Upper lobe of left lung (tissue), 6 donors: ENCODE measurements around the gene SPTLC3. TPM values are rescaled to one million over a fixed set of nuclear protein-coding genes. Genes with fewer than 3 reads are reported as not detected.
"Not testable (repeated sequence)": the region's sequence is repeated elsewhere in the genome, so short reads cannot be mapped to it uniquely, and the experiment has no call there.

ENCODE experiments used
- ATAC-seq, 2 donors: fragments of 200-7000 bp; cut with Tn5 transposase; one replicate each; pipeline ENCODE4 v1.9.1; 2022; ENCODE audit warnings: mild to moderate bottlenecking in 2 of 2, moderate library complexity in 2 of 2; ENCODE audit not compliant: low FRiP score in 2 of 2
- DNase-seq, 2 donors: peaks; one replicate each; pipeline ENCODE4 v3.0.0-alpha.2; 2019 to 2020
- H3K27ac ChIP-seq, 4 donors: fragments of 200-600 bp; sonication (generic); one replicate each; pipeline ENCODE4 v1.5.1; 2016 to 2019
- H3K27me3 ChIP-seq, 4 donors: fragments of 200-600 bp; sonication (generic); one replicate each; pipeline ENCODE4 v1.5.1; 2017 to 2019
- H3K36me3 ChIP-seq, 4 donors: fragments of 200-600 bp; sonication (generic); one replicate each; pipeline ENCODE4 v1.5.1; 2016 to 2019
- H3K4me1 ChIP-seq, 4 donors: fragments of 200-600 bp; sonication (generic); one replicate each; pipeline ENCODE4 v1.5.1; 2018 to 2019
- H3K4me3 ChIP-seq, 4 donors: fragments of 200-600 bp; sonication (generic); one replicate each; pipeline ENCODE4 v1.5.1; 2017 to 2019; ENCODE audit warnings: mild to moderate bottlenecking in 2 of 4, moderate library complexity in 1 of 4
- H3K9me3 ChIP-seq, 4 donors: fragments of 200-600 bp; sonication (generic); one replicate each; pipeline ENCODE4 v1.5.1; 2018 to 2019
- EP300 ChIP-seq, 4 donors: sonication (generic); formaldehyde crosslinking; IDR thresholded peaks; one replicate each; pipeline ENCODE4 v1.5.1; 2017; ENCODE audit warnings: antibody characterized with exemption in 4 of 4, control low read depth in 2 of 4
- POLR2A ChIP-seq, 4 donors: fragments of 450-650 bp; IDR thresholded peaks; one replicate each; pipeline ENCODE4 v1.5.1; 2016 to 2017; ENCODE audit warnings: antibody characterized with exemption in 4 of 4, mild to moderate bottlenecking in 2 of 4
- POLR2AphosphoS5 ChIP-seq, 2 donors: sonication (generic); formaldehyde crosslinking; IDR thresholded peaks; one replicate each; pipeline ENCODE4 v1.5.1; 2017; ENCODE audit warnings: antibody characterized with exemption in 2 of 2
- WGBS, 2 donors: methylation state at CpG; one replicate each; pipeline ENCODE4 v1.1.5; 2017 to 2018; 5-methylcytosine and 5-hydroxymethylcytosine counted together
- total RNA-seq, 6 donors: library from RNA; depleted of rRNA in 4 of 6; stranded (reverse); fragments of >200 nt in 4 of 6; gene quantifications; one replicate each; pipeline versions ENCODE4 v1.1.0 to v1.2.1, GENCODE V29; 2016 to 2021
- TF ChIP-seq, protein P1 (sequence below), 6 experiments: fragments of 450-650 bp in 4 of 6; fragments of 200-600 bp in 2 of 6; sonication (generic) in 2 of 6; IDR thresholded peaks; one replicate each; pipeline ENCODE4 v1.5.1; 2016 to 2019; ENCODE audit warnings: antibody characterized with exemption in 6 of 6
- donor health status: DM: no; HTN: no; CAD: no; lungs with moderate emphysema.
- donor health status: DM: no; HTN: yes; CAD: no; lungs with severe emphysema.

Gene SPTLC3
- total RNA-seq, 6 donors from 2014 or later: 9.0 to 21.7 (median 15.8) TPM

DNA sequence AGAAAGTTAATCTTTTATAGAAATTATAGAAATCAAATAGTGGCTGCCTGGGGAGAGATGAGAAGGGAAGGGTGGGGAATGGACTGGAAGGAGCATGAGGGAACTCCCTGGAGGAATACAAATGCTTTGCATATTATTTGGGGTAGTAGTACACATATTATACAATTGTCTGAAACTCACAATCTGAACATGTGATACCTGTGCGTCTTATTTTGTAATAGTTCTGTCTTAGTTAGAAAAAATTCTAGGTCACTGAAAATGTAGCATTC, 30.7 kb upstream of the SPTLC3 start:
- no peak for TF ChIP-seq POLR2A (IDR thresholded peaks at IDR 0.05)
- TF ChIP-seq POLR2AphosphoS5 (IDR thresholded peaks at IDR 0.05): no peak
- TF ChIP-seq, protein P1, sequence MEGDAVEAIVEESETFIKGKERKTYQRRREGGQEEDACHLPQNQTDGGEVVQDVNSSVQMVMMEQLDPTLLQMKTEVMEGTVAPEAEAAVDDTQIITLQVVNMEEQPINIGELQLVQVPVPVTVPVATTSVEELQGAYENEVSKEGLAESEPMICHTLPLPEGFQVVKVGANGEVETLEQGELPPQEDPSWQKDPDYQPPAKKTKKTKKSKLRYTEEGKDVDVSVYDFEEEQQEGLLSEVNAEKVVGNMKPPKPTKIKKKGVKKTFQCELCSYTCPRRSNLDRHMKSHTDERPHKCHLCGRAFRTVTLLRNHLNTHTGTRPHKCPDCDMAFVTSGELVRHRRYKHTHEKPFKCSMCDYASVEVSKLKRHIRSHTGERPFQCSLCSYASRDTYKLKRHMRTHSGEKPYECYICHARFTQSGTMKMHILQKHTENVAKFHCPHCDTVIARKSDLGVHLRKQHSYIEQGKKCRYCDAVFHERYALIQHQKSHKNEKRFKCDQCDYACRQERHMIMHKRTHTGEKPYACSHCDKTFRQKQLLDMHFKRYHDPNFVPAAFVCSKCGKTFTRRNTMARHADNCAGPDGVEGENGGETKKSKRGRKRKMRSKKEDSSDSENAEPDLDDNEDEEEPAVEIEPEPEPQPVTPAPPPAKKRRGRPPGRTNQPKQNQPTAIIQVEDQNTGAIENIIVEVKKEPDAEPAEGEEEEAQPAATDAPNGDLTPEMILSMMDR (IDR thresholded peaks at IDR 0.05): no peak
- TF ChIP-seq EP300 (IDR thresholded peaks at IDR 0.05): no peak
- ATAC-seq: no peak
- Histone ChIP-seq H3K4me3 (no peak overlapping the region), H3K9me3 (no peaks in the 10 kb centered on the region), H3K27ac (no peak overlapping the region), H3K4me1 (peaks cover 0 to 6% (median 0%) of the 10 kb centered on the region in 4 donors), H3K27me3 (no peaks in the 10 kb centered on the region), H3K36me3 (no peaks in the 10 kb centered on the region)
- 70 to 74% methylated on average over 1 of the region's 1 CpG for WGBS, 2 donors
- no peak for DNase-seq

DNA sequence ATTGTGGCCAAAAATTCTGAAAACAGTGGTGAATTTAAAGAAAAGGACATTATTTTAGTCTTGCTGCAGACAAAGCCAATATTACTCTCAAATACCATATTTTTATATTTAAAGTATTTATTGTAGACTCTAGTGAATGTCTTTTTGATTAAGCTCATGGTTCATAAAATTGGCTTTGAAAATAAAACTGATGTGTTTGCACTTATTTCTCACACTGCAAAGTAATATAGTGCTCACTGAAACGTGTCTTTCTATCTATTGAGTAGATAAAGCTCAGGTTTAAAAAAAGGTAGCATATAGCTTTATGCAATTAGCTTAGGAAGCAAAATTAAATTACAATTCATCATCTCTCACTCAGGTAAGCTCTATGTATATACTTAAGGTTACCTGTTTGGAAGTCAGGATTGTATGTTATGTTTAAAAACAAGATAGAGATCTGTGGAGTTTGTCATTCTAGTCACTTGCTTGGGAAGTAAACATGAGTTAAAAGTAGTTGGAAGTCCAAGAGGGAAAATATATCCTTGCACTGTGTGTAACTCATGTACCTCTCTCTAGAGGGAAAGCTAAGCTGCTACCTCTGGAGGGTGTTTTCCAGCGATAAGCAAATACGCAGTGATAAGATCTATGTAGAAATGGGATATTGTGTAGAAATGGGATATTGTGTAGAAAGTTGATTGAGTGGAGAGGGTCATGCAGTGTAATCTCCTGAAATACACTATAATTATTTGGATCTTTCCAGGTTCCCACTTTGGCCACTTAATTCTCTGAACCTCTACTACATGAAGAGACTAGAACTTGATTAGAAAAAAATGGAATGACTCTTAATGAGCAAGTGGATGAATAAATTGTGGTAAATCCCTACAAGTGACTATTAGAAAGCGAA, 29.9 kb upstream of the SPTLC3 start:
- no peak for TF ChIP-seq POLR2AphosphoS5 (IDR thresholded peaks at IDR 0.05)
- TF ChIP-seq POLR2A (IDR thresholded peaks at IDR 0.05): no peak
- TF ChIP-seq, protein P1 (IDR thresholded peaks at IDR 0.05): no peak
- TF ChIP-seq EP300 (IDR thresholded peaks at IDR 0.05): no peak
- H3K36me3 ChIP-seq: no peaks in the 10 kb centered on the region
- no peaks in the 10 kb centered on the region for H3K27me3 ChIP-seq
- H3K9me3 ChIP-seq: no peaks in the 10 kb centered on the region
- no peak overlapping the region for H3K27ac ChIP-seq
- H3K4me3 ChIP-seq: no peak overlapping the region
- DNase-seq: no peak
- 78 to 88% methylated on average over 4 of the region's 4 CpGs for WGBS, 2 donors
- H3K4me1 ChIP-seq: peaks cover 0 to 6% (median 0%) of the 10 kb centered on the region in 4 donors
- no peak for ATAC-seq

DNA sequence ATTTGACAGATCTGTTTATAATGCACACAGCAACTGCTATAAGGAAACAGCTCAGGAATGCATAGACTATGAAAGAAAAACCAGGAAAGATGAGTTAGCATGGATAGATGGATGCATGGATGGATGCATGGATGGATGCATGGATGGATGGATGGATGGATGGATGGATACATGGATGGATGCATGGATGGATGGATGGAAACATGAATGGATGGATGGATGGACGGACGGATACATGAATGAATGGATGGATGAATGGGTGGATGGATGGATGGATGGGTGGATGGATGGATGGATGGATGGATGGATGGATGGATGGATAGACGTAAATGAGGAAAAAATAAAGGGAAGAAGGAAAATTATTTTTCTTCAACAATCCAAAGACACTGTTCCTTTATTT, 29.1 kb upstream of the SPTLC3 start:
- WGBS, 2 donors: 94% methylated on average over 3 of the region's 3 CpGs
- not testable (repeated sequence) for H3K27ac ChIP-seq, ATAC-seq

DNA sequence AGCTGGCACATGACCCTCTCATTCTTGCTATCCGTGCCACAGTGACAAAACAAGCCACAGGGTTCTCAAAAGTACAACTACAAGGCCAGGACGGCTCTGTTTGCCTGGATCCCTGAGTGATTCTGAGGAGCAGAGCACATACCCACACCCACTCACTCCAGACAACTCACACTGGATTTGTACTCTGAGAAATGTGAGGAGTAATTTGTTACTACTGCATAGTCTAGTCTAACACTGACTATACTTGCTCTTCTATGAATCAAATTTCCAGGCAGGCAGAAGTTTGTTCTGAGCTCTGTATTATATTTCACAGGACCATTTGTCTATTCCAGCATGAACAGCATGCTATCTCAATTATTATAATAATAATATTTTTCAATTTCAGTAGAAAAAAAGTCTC, 26.7 kb upstream of the SPTLC3 start:
- WGBS, 2 donors: 83 to 89% methylated on average over 2 of the region's 2 CpGs
- TF ChIP-seq, protein P1 (IDR thresholded peaks at IDR 0.05): no peak
- TF ChIP-seq POLR2A (IDR thresholded peaks at IDR 0.05): no peak
- TF ChIP-seq POLR2AphosphoS5 (IDR thresholded peaks at IDR 0.05): no peak
- TF ChIP-seq EP300 (IDR thresholded peaks at IDR 0.05): no peak
- DNase-seq: no peak
- Histone ChIP-seq H3K27ac (no peak overlapping the region), H3K9me3 (no peaks in the 10 kb centered on the region), H3K27me3 (no peaks in the 10 kb centered on the region), H3K4me1 (peaks cover 0 to 6% (median 0%) of the 10 kb centered on the region in 4 donors), H3K36me3 (no peaks in the 10 kb centered on the region), H3K4me3 (no peak overlapping the region)
- ATAC-seq: no peak

More for the DNA sequence above, 29.1 kb upstream of the SPTLC3 start:
- H3K27me3 ChIP-seq, DNase-seq, H3K9me3 ChIP-seq, H3K4me1 ChIP-seq, H3K36me3 ChIP-seq, H3K4me3 ChIP-seq: not testable (repeated sequence)

DNA sequence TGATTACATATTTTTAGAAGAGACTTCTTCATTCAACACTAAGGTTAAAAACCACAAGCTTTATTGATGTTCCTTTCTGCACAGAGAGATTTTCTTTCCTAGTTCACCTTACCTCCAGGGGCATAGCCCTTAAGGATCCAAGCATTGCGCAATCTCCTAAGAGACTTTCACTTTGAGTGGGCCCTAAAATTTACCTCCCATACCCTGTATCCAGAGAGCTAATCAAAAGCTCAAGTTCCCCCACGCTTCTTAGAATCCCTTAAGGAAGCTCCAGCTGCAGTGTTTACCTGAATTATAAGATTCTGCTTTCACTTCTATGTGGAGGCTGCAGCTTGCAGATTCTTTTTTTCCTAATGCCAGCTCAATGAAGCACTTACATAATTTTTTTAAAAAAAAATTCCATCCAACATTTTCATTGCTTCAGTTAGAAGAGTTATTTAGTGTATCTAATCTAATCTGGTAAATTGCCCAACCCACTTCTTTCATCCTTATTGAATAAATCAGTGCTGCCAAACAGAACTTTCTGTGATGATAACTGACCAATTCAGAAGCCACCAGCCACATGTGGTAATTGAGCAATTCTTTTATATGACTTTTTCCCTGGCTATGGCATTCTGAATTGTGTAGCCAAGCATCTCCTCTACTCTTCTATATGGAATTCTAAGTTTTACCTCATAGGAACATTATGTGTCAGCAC, 24.6 kb upstream of the SPTLC3 start:
- H3K4me3 ChIP-seq: no peak overlapping the region
- H3K27me3 ChIP-seq: no peaks in the 10 kb centered on the region
- H3K36me3 ChIP-seq: no peaks in the 10 kb centered on the region
- no peak for ATAC-seq
- WGBS, 2 donors: 48 to 63% methylated on average over 2 of the region's 2 CpGs
- DNase-seq: no peak
- TF ChIP-seq EP300 (IDR thresholded peaks at IDR 0.05) (no peak), POLR2A (IDR thresholded peaks at IDR 0.05) (no peak), POLR2AphosphoS5 (IDR thresholded peaks at IDR 0.05) (no peak)
- TF ChIP-seq, protein P1 (IDR thresholded peaks at IDR 0.05): no peak
- no peak overlapping the region for H3K27ac ChIP-seq
- no peaks in the 10 kb centered on the region for H3K4me1 ChIP-seq
- H3K9me3 ChIP-seq: no peaks in the 10 kb centered on the region
